Right lobe of liver (tissue), 6 donors: Measurements from ENCODE around the gene GALNT17. TPM values are rescaled to one million over a fixed set of nuclear protein-coding genes. Genes with fewer than 3 reads are reported as not detected.

Experiments
- ATAC-seq, 4 donors: fragments of 200-7000 bp; cut with Tn5 transposase; one replicate each; pipeline ENCODE4 v1.9.1; 2020; ENCODE audit warnings: mild to moderate bottlenecking in 4 of 4, moderate library complexity in 4 of 4
- DNase-seq, 3 donors: peaks; one replicate each; pipeline ENCODE4 v3.0.0-alpha.2; 2020
- H3K27ac ChIP-seq, 3 donors: fragments of 200-600 bp; one replicate each; pipeline ENCODE4 v1.8.0; 2022
- H3K27me3 ChIP-seq, 2 donors: fragments of 200-600 bp; one replicate each; pipeline ENCODE4 v1.8.0; 2022
- H3K36me3 ChIP-seq, 4 donors: fragments of 200-600 bp; sonication (generic) in 1 of 4; one replicate each; pipeline versions ENCODE4 v1.5.1 to v1.8.0; 2017 to 2022; ENCODE audit warnings: control low read depth in 1 of 4
- H3K4me1 ChIP-seq, 4 donors: fragments of 200-600 bp; sonication (generic) in 1 of 4; one replicate each; pipeline versions ENCODE4 v1.5.1 to v1.8.0; 2017 to 2022; ENCODE audit warnings: control low read depth in 1 of 4
- H3K4me3 ChIP-seq, 3 donors: fragments of 200-600 bp; one replicate each; pipeline ENCODE4 v1.8.0; 2022
- H3K9me3 ChIP-seq, 4 donors: fragments of 200-600 bp; sonication (generic) in 1 of 4; one replicate each; pipeline versions ENCODE4 v1.5.1 to v1.8.0; 2017 to 2022; ENCODE audit warnings: control low read depth in 1 of 4
- POLR2A ChIP-seq: fragments of 450-650 bp; IDR thresholded peaks from one replicate; pipeline ENCODE4 v1.6.1; 2017; ENCODE audit warnings: antibody characterized with exemption, mild to moderate bottlenecking
- WGBS: methylation state at CpG from one replicate; pipeline ENCODE4 v1.1.6; 2018; ENCODE audit warnings: low coverage, low lambda C conversion rate; ENCODE audit not compliant: insufficient coverage; ENCODE audit errors: missing lambda C conversion rate; 5-methylcytosine and 5-hydroxymethylcytosine counted together
- intact Hi-C, 2 donors: fragments of 100-400 bp; cut with DNase I; formaldehyde crosslinking; loops; one replicate each; pipeline versions ENCODE4 v1.11.2 to v1.14.1; 2022
- total RNA-seq, 6 experiments: library from RNA; depleted of rRNA in 2 of 6; stranded (reverse); fragments of >200 nt in 2 of 6; fragmentation: NEBNext Ultra II Directional in 3 of 6; extraction: Animal tissue kit (Norgen Biotek cat#: 25700) in 3 of 6; gene quantifications; one replicate each; pipeline versions ENCODE4 v1.1.0 to v1.2.4, GENCODE V29; 2016 to 2023
- TF ChIP-seq, protein P1 (sequence below), 4 donors: fragments of 200-600 bp in 3 of 4; fragments of 450-650 bp in 1 of 4; IDR thresholded peaks; one replicate each; pipeline versions ENCODE4 v1.5.1 to v1.8.0; 2016 to 2022; ENCODE audit warnings: antibody characterized with exemption in 4 of 4, mild to moderate bottlenecking in 2 of 4
- donor health status: DM: no; HTN: yes; CAD: no.
- donor health status: DM: no; HTN: no; CAD: no.
- donor health status: DM: no; HTN: no; CAD: no.
- donor health status: DM: no; HTN: yes; CAD: no.
- donor health status: DM: no; HTN: yes; CAD: no.

Gene GALNT17
- total RNA-seq, 6 experiments from 2014 or later: 0.06 to 0.31 (median 0.10) TPM

DNA sequence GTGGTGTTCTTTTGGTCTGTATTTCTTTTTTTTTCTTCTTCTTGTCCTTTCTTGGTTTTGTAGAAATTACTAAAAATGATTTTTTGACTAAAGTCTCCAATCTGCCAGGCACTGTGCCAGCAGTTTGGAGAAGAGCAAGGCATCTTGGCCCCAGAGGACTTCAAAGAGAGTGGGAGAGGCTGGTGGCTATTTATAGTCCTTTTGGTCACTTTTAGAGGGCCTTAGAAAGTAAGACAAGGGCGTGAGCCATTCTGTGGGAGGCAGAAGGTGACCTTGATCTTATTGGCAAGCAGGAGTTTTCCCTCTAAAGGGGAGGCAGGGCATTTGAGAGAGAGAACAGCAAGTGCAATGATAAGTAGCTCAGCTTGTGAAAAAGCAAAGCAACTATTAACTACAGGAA, 211.9 kb downstream of the GALNT17 start:
- H3K27ac ChIP-seq: no peak overlapping the region
- no peak for TF ChIP-seq POLR2A
- TF ChIP-seq, protein P1, sequence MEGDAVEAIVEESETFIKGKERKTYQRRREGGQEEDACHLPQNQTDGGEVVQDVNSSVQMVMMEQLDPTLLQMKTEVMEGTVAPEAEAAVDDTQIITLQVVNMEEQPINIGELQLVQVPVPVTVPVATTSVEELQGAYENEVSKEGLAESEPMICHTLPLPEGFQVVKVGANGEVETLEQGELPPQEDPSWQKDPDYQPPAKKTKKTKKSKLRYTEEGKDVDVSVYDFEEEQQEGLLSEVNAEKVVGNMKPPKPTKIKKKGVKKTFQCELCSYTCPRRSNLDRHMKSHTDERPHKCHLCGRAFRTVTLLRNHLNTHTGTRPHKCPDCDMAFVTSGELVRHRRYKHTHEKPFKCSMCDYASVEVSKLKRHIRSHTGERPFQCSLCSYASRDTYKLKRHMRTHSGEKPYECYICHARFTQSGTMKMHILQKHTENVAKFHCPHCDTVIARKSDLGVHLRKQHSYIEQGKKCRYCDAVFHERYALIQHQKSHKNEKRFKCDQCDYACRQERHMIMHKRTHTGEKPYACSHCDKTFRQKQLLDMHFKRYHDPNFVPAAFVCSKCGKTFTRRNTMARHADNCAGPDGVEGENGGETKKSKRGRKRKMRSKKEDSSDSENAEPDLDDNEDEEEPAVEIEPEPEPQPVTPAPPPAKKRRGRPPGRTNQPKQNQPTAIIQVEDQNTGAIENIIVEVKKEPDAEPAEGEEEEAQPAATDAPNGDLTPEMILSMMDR (IDR thresholded peaks at IDR 0.05): no peak
- ATAC-seq (no peak), DNase-seq (no peak)
- H3K27me3 ChIP-seq: no peaks in the 10 kb centered on the region
- no peaks in the 10 kb centered on the region for H3K9me3 ChIP-seq
- no peaks in the 10 kb centered on the region for H3K4me1 ChIP-seq
- intact Hi-C loops: no loop called here
- WGBS: 7% methylated on average over 1 of the region's 1 CpG
- H3K36me3 ChIP-seq: no peaks in the 10 kb centered on the region
- no peak overlapping the region for H3K4me3 ChIP-seq

DNA sequence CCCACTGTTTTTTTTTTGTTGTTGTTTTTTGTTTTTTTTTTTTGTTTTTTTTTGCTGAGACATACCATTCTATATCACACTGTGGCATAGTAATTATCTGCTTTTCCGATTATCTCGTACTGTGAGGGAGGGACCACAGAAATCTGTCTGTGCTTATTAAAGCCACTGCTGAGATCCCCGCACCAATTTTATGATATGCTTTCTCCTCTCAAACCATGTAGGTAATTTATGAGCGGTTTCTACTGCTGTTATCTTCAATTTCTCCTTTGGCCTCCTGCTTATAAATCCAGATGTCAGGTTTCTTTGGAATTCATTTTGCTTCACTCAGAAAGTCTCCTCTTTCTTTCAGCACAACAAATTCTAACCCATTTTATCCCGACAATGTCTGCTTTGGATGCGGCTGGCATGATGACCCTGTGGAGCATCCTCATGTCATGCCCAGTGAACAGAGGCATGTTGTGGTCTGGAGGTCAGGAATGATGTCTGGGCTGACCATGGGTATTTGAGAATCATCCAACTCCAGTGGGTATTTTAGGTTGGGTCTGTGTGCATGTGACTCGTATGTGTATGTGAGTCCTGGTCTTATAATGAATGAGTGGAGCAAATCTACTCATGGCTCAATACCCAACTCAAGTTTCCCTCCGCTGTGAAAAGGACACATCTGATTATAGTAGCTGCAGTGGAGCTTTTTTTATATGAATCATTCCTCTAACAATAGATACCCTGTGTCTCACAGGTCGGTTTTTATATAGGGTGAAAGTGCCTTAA, 213.4 kb downstream of the GALNT17 start:
- ATAC-seq: no peak
- H3K27ac ChIP-seq: no peak overlapping the region
- H3K4me1 ChIP-seq: no peaks in the 10 kb centered on the region
- no peak overlapping the region for H3K4me3 ChIP-seq
- no peak for DNase-seq
- intact Hi-C loops: no loop called here
- 54% methylated on average over 9 of the region's 9 CpGs for WGBS
- no peaks in the 10 kb centered on the region for H3K9me3 ChIP-seq
- no peaks in the 10 kb centered on the region for H3K36me3 ChIP-seq
- no peaks in the 10 kb centered on the region for H3K27me3 ChIP-seq
- TF ChIP-seq POLR2A: no peak
- TF ChIP-seq, protein P1 (IDR thresholded peaks at IDR 0.05): no peak

DNA sequence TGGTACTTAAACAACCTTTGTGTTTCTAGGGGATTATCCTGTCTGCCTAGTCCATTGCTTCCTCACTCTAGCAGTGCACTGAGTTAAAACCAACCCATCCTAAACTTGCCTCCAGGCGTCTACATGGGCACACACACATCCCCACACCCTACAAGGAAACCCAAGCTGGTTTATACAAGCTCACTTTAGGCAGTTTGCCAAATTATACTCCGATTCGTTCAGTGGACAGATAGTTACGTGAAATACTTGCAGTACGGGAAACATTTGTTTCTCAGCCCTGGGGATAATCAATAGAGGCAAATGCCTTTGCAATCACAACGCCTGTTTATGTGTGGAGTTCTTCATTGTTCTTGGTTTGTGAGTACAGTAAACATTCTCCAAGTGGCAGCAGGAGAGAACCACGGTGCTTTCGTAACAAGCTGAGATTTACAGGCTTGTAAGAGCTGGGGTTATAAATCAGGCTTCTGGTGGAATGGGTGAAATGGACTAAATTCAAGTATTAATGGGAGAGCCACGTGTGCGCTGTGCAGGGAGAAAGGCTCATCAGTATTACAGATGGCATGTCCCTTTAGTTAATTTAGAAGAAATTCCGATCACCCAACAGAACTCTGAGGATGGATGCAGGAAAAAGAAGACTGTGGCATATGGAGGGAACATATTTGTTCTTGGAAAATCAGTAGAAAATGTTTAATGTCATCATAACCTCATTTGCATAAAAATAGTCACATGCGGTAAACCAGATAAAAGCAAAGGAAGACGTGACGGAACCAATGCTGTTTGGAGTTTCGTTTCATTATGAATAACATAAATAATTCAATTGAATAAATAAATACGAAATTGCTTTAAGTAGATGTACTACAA, 217.1 kb downstream of the GALNT17 start:
- H3K4me1 ChIP-seq: no peaks in the 10 kb centered on the region
- H3K4me3 ChIP-seq: no peak overlapping the region
- no peaks in the 10 kb centered on the region for H3K27me3 ChIP-seq
- no peaks in the 10 kb centered on the region for H3K9me3 ChIP-seq
- TF ChIP-seq POLR2A: no peak
- TF ChIP-seq, protein P1 (IDR thresholded peaks at IDR 0.05): no peak
- intact Hi-C loops: no loop called here
- 40% methylated on average over 15 of the region's 16 CpGs for whole genome bisulfite sequencing
- no peak overlapping the region for H3K27ac ChIP-seq
- ATAC-seq: no peak
- no peak for DNase-seq
- H3K36me3 ChIP-seq: no peaks in the 10 kb centered on the region

- intact Hi-C loops: no loop called here
- ATAC-seq (no peak), DNase-seq (no peak)
- TF ChIP-seq, protein P1 (IDR thresholded peaks at IDR 0.05): no peak
- no peak for TF ChIP-seq POLR2A
- Histone ChIP-seq H3K4me3 (no peak overlapping the region), H3K27ac (no peak overlapping the region), H3K27me3 (no peaks in the 10 kb centered on the region), H3K9me3 (no peaks in the 10 kb centered on the region), H3K4me1 (no peaks in the 10 kb centered on the region), H3K36me3 (no peaks in the 10 kb centered on the region)
- 41% methylated on average over 5 of the region's 5 CpGs for WGBS
These were observed 217.9 kb downstream of the GALNT17 start for GRCh38 chr7:71349682-71350481.
